T-helper 9 cell (primary cell): ENCODE results near the gene PCSK9.
A peak's percentile ranks its signal among the peaks of the same experiment; 100 is the strongest.

Source experiments
- DNase-seq: peaks from one replicate; pipeline ENCODE4 v3.0.0-alpha.2; 2020
- total RNA-seq, 2 donors: gene quantifications; one replicate each; lab custom pipeline; 2026; lab: John Stamatoyannopoulos, UW

The PCSK9 gene
- total RNA-seq, result 0 reads per million in 2 donors

GRCh38 chr1:55039342-55040082, at the start of gene PCSK9:
TSS of gene PCSK9 (plus strand) at chr1:55039548. CDS start at chr1:55039838, 290 bp downstream.
- DNase-seq, result no peak

GRCh38 chr1:54989968-54990810, 49.2 kb upstream of the PCSK9 start:
- no peak for DNase-seq

- DNase-seq, result no peak
Measured at GRCh38 chr1:54990916-54991315, 48.4 kb upstream of the PCSK9 start.

DNA sequence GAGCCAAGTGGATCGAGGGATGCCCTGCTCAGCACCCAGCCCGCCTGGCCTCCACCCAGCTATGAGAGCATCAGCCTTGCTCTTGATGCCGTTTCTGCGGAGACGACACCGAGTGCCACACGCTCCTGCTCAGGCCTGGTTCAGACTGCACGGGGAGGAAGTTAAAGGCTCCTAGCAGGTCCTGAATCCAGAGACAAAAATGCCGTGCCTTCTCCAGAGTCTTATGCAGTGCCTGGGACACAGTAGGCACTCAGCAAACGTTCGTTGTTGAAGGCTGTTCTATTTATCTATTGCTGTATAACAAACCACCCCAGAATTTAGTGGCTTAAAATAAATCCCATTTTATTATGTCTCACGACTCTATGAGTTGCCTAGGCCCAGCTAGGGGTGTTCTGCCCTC, 47.4 kb upstream of the PCSK9 start:
- DNase-seq, result no peak

DNA sequence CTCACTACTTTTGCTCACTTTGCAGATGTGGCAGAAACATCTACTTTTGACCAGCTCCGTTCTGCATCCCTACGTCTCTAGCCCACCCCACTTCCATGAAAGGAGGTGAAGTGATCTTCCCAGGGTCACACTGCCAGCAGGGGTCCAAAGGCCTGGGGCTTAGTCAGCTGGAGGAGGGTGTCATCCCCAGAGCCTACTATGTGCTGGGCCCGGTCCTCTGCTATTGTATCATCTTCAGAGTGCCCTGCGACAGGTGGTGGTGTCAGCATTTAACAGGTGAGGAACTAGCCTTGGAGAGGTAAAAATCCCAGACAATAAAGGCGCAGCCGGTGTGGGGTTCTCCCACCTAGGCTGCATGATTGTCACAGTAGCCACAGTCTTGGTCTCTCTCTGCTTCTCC, 46.2 kb upstream of the PCSK9 start:
- DNase-seq, result no peak

DNA sequence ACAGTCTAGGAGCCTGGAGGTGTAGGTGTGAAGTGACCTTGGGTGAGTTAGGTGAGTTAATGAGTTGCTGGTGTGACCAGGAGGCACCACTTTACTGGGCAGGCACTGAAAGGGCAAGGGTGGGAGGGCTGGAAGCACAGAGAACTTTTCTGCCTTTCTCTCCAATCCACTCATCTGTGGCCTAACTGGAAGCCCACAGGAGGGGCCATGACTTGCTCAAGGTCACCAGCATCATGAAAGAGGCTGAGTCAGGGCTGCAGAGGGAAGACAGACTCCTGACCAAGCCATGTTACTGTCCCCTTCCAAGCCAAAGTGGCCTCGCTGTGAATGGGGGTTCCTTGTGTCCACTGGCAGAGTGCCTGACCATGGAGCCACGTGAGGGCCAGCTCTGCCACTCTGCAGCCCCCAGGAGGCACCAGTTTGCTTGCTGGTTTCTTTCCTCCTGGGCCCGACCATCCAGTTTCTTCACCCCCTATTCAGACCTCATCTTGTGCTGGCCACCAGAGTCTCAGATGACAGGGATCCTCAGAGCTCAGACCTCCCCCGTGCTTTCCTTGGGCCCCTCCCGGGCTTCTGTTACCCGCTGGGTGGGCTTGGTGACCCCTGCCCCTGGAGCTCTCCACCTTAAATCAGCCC, 44.9 kb upstream of the PCSK9 start:
- no peak for DNase-seq

DNA sequence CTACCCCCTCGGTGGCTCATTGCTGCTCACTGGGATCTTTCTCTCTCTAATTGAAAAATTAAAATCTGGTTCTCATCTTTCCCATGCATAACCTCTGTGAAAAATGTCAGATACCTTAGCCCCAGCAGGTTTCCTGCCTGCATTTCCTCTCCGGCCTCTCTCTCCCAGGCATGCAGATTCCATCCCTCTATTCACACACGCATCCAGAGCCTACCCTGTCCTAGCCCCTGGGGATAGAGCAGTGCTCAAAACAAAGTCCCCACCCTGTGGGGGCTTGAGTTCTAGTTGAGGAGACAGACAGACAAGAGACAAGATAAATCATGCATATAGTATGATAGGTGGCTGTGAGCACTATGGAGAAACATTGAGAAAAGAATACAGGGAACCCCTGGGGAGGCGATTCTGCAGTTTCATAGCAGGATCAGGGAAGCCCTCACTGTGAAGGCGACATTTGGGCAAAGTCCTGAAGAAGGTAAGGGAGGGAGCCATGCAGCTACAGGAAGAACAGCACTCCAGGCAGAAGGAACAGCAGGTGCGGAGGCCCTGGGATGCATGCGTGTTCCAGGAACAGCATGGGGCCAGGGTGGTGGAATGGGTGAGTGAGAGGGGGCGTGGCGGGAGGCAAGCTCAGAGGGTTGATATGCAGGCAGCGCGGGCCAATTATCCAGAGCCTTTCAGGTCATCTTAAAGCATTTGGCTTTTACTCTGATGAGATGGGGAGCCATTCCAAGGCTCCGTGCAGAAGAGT, 44.2 kb upstream of the PCSK9 start:
- no peak for DNase-seq

DNA sequence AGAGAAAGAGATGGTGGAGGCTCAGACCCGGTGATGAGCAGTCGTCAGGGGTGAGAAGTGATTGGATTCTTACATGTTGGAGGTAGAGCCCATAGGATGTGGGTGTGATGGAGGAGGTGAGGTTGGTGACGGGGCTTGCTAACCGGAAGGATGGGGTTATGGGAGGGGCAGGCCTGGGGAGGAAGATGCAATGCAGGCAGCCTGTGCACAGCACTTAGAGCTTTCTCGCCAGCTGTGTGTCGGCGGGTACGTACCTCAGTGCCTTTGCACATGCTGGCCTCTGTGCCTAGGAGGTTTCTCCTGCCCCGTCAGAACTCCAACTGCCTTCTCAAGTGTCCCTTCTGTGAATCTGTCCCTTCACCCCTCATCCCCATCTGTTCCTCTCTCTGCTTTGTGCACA, 43.5 kb upstream of the PCSK9 start:
- DNase-seq, result peak; percentile 32

- DNase-seq, result peak; percentile 82
Measured at GRCh38 chr1:54996359-54996868, 42.9 kb upstream of the PCSK9 start.

GRCh38 chr1:54996869-54997710, 42.3 kb upstream of the PCSK9 start:
- DNase-seq, result no peak

GRCh38 chr1:54997711-54997986, 41.7 kb upstream of the PCSK9 start:
- no peak for DNase-seq

- DNase-seq, result no peak
Measured at GRCh38 chr1:54998100-54998499, 41.2 kb upstream of the PCSK9 start.

GRCh38 chr1:54998677-54999076, 40.7 kb upstream of the PCSK9 start, which contains the start of gene BSND:
TSS of gene BSND (plus strand) at chr1:54998933. CDS start at chr1:54999187, 254 bp downstream.
- no peak for DNase-seq

DNA sequence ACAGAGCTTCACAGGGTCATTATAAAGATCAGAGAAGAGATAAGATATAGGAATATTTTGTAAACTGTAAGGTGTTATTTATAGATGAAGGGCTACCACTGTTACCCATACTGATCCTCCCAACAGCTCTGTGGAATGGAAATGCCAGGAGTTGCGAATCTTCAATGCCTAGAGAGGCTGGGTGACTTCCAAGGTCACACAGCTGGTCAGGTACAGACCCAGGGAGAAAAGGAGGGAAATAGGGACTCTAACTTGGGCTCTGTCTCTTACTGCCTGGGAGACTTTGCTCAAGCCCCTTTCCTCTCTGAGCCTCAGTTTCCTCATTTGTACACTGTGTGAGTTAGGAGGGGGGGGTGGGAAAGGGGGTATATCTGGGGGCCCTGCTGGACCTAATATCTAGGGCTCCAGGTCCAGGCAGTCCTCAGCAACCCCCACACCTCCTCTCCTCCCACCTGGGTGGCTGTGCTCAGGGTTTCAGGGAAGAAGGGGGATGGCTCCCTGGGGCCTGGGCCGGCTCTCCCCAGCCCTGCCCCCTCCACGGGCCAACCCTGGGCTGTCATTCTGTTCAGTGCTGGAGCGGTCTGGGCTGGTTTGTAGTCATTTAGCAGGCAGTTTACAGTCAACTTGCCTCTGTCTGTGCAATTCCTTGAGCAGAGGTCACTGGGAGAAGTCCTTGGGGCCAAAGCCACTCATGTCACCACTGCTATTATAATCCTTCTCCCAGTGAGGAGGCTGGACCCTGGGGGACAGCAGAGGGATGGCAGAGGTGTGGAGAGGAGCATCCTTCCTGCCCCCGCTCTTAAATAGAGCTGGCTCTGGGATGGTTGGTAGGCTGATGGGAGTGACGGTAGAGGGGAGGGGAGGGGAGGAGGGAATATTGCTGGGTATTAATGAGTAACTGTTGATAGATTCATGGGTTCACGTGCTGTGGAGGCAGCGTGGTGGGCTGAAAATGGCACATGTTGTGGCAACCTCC, 39.0 kb upstream of the PCSK9 start:
- no peak for DNase-seq

GRCh38 chr1:55001311-55001710, 38.0 kb upstream of the PCSK9 start:
- no peak for DNase-seq

DNA sequence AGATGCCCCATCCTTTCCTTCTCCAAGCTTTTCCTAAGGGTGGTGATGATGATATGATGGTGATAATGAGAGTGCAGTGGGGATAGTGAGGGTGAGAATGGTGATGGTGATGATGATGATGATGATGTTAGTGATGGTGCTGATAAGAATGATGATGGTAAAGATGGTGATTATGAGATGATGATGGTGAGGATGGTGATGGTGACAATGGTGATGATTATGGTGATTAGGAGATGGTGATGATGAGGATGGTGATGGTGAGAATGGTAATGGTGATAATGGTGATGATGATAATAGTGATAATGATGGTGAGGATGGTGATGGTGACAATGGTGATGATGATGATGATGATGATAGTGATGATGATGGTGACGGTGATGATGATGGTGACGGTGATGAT, 36.7 kb upstream of the PCSK9 start:
- DNase-seq, result no peak

DNA sequence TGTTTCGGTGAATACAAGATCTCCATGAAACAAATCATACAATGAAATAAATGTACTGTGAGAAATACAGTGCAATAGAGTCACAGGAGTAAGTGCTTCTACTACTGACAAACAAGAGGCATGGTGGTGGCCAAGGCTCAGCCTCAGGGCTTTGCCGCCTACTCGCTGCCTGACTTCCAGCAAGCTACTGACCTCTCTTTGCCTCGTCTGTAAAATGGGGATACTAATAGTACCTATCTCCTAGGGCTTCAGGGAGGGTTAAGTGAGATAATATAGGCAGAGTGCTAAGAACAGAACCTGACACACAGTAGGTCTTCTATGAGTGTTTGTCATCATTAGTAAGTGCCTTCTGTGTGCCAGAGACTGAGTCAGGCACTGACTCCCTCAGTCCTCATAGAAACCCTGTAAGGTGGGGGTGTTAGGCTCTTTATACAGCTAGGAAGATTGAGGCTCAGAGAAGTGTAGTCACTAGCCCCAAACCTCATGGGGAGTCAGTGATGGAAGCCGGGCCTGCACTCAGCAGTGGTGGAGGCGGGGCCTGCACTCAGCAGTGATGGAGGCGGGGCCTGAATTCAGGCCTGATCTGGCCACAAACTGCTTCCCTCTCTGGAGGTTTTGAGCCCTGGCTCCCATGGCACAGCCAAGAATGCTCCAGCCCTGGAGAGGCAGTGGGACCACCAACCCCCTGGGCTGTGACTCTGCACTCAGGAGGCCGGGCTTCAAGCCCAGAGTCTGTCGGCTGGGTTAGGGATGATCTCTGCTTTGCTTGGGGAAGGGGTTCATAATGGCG, 33.8 kb upstream of the PCSK9 start:
- DNase-seq, result no peak

DNA sequence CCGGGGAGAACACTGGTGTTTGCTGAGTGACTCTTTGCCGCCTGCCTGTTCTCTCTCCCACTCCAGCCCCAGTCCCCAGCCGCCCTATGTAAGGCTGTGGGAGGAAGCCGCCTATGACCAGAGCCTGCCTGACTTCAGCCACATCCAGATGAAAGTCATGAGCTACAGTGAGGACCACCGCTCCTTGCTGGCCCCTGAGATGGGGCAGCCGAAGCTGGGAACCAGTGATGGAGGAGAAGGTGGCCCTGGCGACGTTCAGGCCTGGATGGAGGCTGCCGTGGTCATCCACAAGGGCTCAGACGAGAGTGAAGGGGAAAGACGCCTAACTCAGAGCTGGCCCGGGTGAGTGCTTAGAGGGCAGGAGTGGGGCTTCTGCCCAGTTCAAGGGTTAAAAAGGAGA, 32.4 kb upstream of the PCSK9 start:
- DNase-seq, result no peak

DNA sequence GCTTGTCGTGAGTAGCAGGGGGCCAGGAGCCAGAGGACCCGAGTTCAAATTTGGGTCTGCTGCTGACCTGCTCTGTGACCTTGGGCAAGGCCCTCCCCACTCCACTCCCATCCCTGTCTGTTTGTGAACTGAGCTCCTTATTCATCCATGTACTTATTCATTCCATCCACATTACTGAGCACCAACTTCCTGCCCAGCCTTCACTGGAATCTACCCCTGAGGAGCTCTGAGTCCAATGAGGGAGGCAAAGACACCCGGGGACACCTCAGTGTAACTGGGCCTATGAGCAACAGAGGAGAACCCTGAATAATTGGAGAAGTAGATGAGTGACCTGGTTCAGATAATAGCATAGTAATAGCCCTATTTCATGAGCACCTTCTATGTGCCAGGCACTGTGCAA, 31.7 kb upstream of the PCSK9 start:
- DNase-seq, result no peak
